Adipocyte (in vitro differentiated cells): ENCODE results near the gene TENM4.
A peak's percentile ranks its signal among the peaks of the same experiment; 100 is the strongest.
"Not testable (repeated sequence)": the region's sequence is repeated elsewhere in the genome, so short reads cannot be mapped to it uniquely, and the experiment has no call there.

Source experiments
- DNase-seq: peaks from one replicate; pipeline ENCODE4 v3.0.0-alpha.2; 2015; ENCODE audit warnings: low read depth
- H3K27me3 ChIP-seq: replicated peaks from 2 replicates; pipeline ENCODE4 v1.7.0; 2013; ENCODE audit warnings: mild to moderate bottlenecking, low read length, moderate library complexity; ENCODE audit not compliant: control insufficient read depth, insufficient read depth
- H3K36me3 ChIP-seq: 2 replicates; pipeline ENCODE4 v1.7.0; 2013; ENCODE audit warnings: low read length, mild to moderate bottlenecking, moderate library complexity; ENCODE audit not compliant: control insufficient read depth, insufficient read depth, severe bottlenecking
- H3K4me1 ChIP-seq: 2 replicates; pipeline ENCODE4 v1.7.0; 2013; ENCODE audit warnings: mild to moderate bottlenecking, low read length, moderate library complexity; ENCODE audit not compliant: control insufficient read depth, insufficient read depth
- H3K4me3 ChIP-seq: 2 replicates; pipeline ENCODE4 v1.7.0; 2013; ENCODE audit warnings: mild to moderate bottlenecking, low read length, moderate library complexity
- H3K9ac ChIP-seq: 2 replicates; pipeline ENCODE4 v1.7.0; 2013; ENCODE audit warnings: mild to moderate bottlenecking, low read length, moderate library complexity
- H3K9me3 ChIP-seq: 2 replicates; pipeline ENCODE4 v1.7.0; 2013; ENCODE audit warnings: mild to moderate bottlenecking, low read length, moderate library complexity; ENCODE audit not compliant: control insufficient read depth

TENM4 gene

GRCh38 chr11:78978831-78979230 is 462.0 kb downstream of the TENM4 start:
- no peaks in the 10 kb centered on the region for H3K27me3 ChIP-seq
- H3K36me3 ChIP-seq = no peaks in the 10 kb centered on the region
- H3K4me3 ChIP-seq = no peak overlapping the region
- H3K4me1 ChIP-seq = no peaks in the 10 kb centered on the region
- no peak overlapping the region for H3K9ac ChIP-seq
- no peak for DNase-seq
- no peaks in the 10 kb centered on the region for H3K9me3 ChIP-seq

GRCh38 chr11:78977848-78978247 is 463.0 kb downstream of the TENM4 start:
- H3K36me3 ChIP-seq, H3K4me3 ChIP-seq, H3K27me3 ChIP-seq, DNase-seq, H3K4me1 ChIP-seq, H3K9me3 ChIP-seq, H3K9ac ChIP-seq: not testable (repeated sequence)

GRCh38 chr11:78977009-78977408 is 463.8 kb downstream of the TENM4 start:
- no peaks in the 10 kb centered on the region for H3K27me3 ChIP-seq
- no peak overlapping the region for H3K4me3 ChIP-seq
- no peaks in the 10 kb centered on the region for H3K36me3 ChIP-seq
- no peak for DNase-seq
- H3K4me1 ChIP-seq = no peaks in the 10 kb centered on the region
- no peak overlapping the region for H3K9ac ChIP-seq
- no peaks in the 10 kb centered on the region for H3K9me3 ChIP-seq

GRCh38 chr11:78975081-78975480 is 465.7 kb downstream of the TENM4 start:
- no peak for DNase-seq
- Histone ChIP-seq H3K4me1 (no peaks in the 10 kb centered on the region), H3K9ac (no peak overlapping the region), H3K9me3 (no peaks in the 10 kb centered on the region), H3K27me3 (no peaks in the 10 kb centered on the region), H3K4me3 (no peak overlapping the region), H3K36me3 (no peaks in the 10 kb centered on the region)

- DNase-seq = no peak
- Histone ChIP-seq H3K9ac (no peak overlapping the region), H3K4me1 (no peaks in the 10 kb centered on the region), H3K4me3 (no peak overlapping the region), H3K27me3 (no peaks in the 10 kb centered on the region), H3K9me3 (no peaks in the 10 kb centered on the region), H3K36me3 (no peaks in the 10 kb centered on the region)
Observed at GRCh38 chr11:78973876-78974275, 467.0 kb downstream of the TENM4 start.

GRCh38 chr11:78972590-78972989 is 468.2 kb downstream of the TENM4 start:
- DNase-seq = no peak

GRCh38 chr11:78972177-78972576 is 468.7 kb downstream of the TENM4 start:
- H3K4me3 ChIP-seq = no peak overlapping the region
- H3K4me1 ChIP-seq = no peaks in the 10 kb centered on the region
- H3K27me3 ChIP-seq = no peaks in the 10 kb centered on the region
- no peak overlapping the region for H3K9ac ChIP-seq
- H3K9me3 ChIP-seq = no peaks in the 10 kb centered on the region
- no peaks in the 10 kb centered on the region for H3K36me3 ChIP-seq
- no peak for DNase-seq

More at GRCh38 chr11:78972590-78972989, 468.2 kb downstream of the TENM4 start:
- H3K9me3 ChIP-seq = no peaks in the 10 kb centered on the region
- H3K4me1 ChIP-seq = no peaks in the 10 kb centered on the region
- H3K36me3 ChIP-seq = no peaks in the 10 kb centered on the region
- H3K4me3 ChIP-seq = no peak overlapping the region
- no peaks in the 10 kb centered on the region for H3K27me3 ChIP-seq
- H3K9ac ChIP-seq = no peak overlapping the region

GRCh38 chr11:78967811-78968210 is 473.0 kb downstream of the TENM4 start:
- DNase-seq = no peak
- Histone ChIP-seq H3K36me3 (no peaks in the 10 kb centered on the region), H3K9ac (no peak overlapping the region), H3K9me3 (no peaks in the 10 kb centered on the region), H3K27me3 (no peaks in the 10 kb centered on the region), H3K4me1 (no peaks in the 10 kb centered on the region), H3K4me3 (no peak overlapping the region)

GRCh38 chr11:78965432-78965831 is 475.4 kb downstream of the TENM4 start:
- no peaks in the 10 kb centered on the region for H3K27me3 ChIP-seq
- H3K4me3 ChIP-seq = no peak overlapping the region
- DNase-seq = no peak
- no peaks in the 10 kb centered on the region for H3K4me1 ChIP-seq
- no peaks in the 10 kb centered on the region for H3K9me3 ChIP-seq
- H3K36me3 ChIP-seq = no peaks in the 10 kb centered on the region
- no peak overlapping the region for H3K9ac ChIP-seq

GRCh38 chr11:78961937-78962701 is 478.7 kb downstream of the TENM4 start:
- H3K4me1 ChIP-seq = no peaks in the 10 kb centered on the region
- no peaks in the 10 kb centered on the region for H3K36me3 ChIP-seq
- no peaks in the 10 kb centered on the region for H3K9me3 ChIP-seq
- no peak for DNase-seq
- no peak overlapping the region for H3K9ac ChIP-seq
- H3K27me3 ChIP-seq = no peaks in the 10 kb centered on the region
- no peak overlapping the region for H3K4me3 ChIP-seq

GRCh38 chr11:78961247-78961646 is 479.6 kb downstream of the TENM4 start:
- H3K4me1 ChIP-seq = no peaks in the 10 kb centered on the region
- DNase-seq = peak; percentile 39
- no peaks in the 10 kb centered on the region for H3K27me3 ChIP-seq
- H3K9me3 ChIP-seq = no peaks in the 10 kb centered on the region
- H3K9ac ChIP-seq = no peak overlapping the region
- H3K36me3 ChIP-seq = no peaks in the 10 kb centered on the region
- no peak overlapping the region for H3K4me3 ChIP-seq

GRCh38 chr11:78958444-78958843 is 482.4 kb downstream of the TENM4 start:
- no peaks in the 10 kb centered on the region for H3K27me3 ChIP-seq
- H3K9ac ChIP-seq = no peak overlapping the region
- no peaks in the 10 kb centered on the region for H3K9me3 ChIP-seq
- H3K4me3 ChIP-seq = no peak overlapping the region
- H3K4me1 ChIP-seq = no peaks in the 10 kb centered on the region
- H3K36me3 ChIP-seq = no peaks in the 10 kb centered on the region
- no peak for DNase-seq
